ENCODE data around the gene SPPL3.
A peak's percentile ranks its signal among the peaks of the same experiment; 100 is the strongest.
"Not testable (repeated sequence)": the region's sequence is repeated elsewhere in the genome, so short reads cannot be mapped to it uniquely, and the experiment has no call there.

SPPL3 gene

GRCh38 chr12:120838629-120839383 is 65.4 kb downstream of the SPPL3 start:
- not testable (repeated sequence) for ATAC-seq (replicated peaks); H3K27ac Mint-ChIP-seq; H3K27me3 Mint-ChIP-seq; H3K4me3 Mint-ChIP-seq; DNase-seq; H3K9me3 Mint-ChIP-seq
- H3K4me1 Mint-ChIP-seq = peaks cover 35 to 58% of the 10 kb centered on the region in 2 donors
- peaks cover 1 to 12% of the 10 kb centered on the region in 2 donors for H3K36me3 Mint-ChIP-seq

- Mint-ChIP-seq H3K27me3 (no peaks in the 10 kb centered on the region), H3K27ac (no peak overlapping the region), H3K4me3 (no peak overlapping the region), H3K4me1 (peaks cover 32 to 50% of the 10 kb centered on the region in 2 donors), H3K36me3 (peaks cover 1 to 9% of the 10 kb centered on the region in 2 donors), H3K9me3 (no peaks in the 10 kb centered on the region)
- ATAC-seq (replicated peaks) (no peak), DNase-seq (no peak)
Observed at GRCh38 chr12:120836114-120836684, 68.0 kb downstream of the SPPL3 start.

GRCh38 chr12:120835657-120836056 is 68.5 kb downstream of the SPPL3 start:
- Mint-ChIP-seq H3K27ac (peak overlapping the region; percentile 32), H3K9me3 (no peaks in the 10 kb centered on the region), H3K4me3 (peak overlapping the region; percentile 5 to 41), H3K36me3 (peaks cover 1 to 9% of the 10 kb centered on the region in 2 donors), H3K4me1 (peaks cover 33 to 55% of the 10 kb centered on the region in 2 donors), H3K27me3 (no peaks in the 10 kb centered on the region)
- ATAC-seq (replicated peaks) (no peak), DNase-seq (no peak)

- peak overlapping the region; percentile 60 for H3K27ac Mint-ChIP-seq
- H3K36me3 Mint-ChIP-seq = peaks cover 1 to 5% of the 10 kb centered on the region in 2 donors
- peak; percentile 29 to 49 for ATAC-seq (replicated peaks)
- no peaks in the 10 kb centered on the region for H3K27me3 Mint-ChIP-seq
- H3K4me1 Mint-ChIP-seq = peaks cover 31 to 54% of the 10 kb centered on the region in 2 donors
- peak overlapping the region; percentile 5 to 41 for H3K4me3 Mint-ChIP-seq
- no peaks in the 10 kb centered on the region for H3K9me3 Mint-ChIP-seq
- no peak for DNase-seq
Observed at GRCh38 chr12:120835304-120835612, 68.9 kb downstream of the SPPL3 start.

GRCh38 chr12:120834489-120835303 is 69.5 kb downstream of the SPPL3 start:
- Mint-ChIP-seq H3K27ac (peak overlapping the region; percentile 60), H3K27me3 (no peaks in the 10 kb centered on the region), H3K9me3 (no peaks in the 10 kb centered on the region), H3K36me3 (peaks cover 1 to 3% of the 10 kb centered on the region in 2 donors), H3K4me3 (peak overlapping the region in 1 of 2 donors; percentile 41), H3K4me1 (peaks cover 29 to 53% of the 10 kb centered on the region in 2 donors)
- DNase-seq (no peak), ATAC-seq (replicated peaks) (peak; percentile 46 to 50)

GRCh38 chr12:120833849-120834248 is 70.3 kb downstream of the SPPL3 start:
- no peaks in the 10 kb centered on the region for H3K9me3 Mint-ChIP-seq
- DNase-seq (no peak), ATAC-seq (replicated peaks) (peak; percentile 72 to 76)
- peaks cover 0 to 3% of the 10 kb centered on the region in 2 donors for H3K36me3 Mint-ChIP-seq
- H3K27ac Mint-ChIP-seq = peak overlapping the region; percentile 21
- no peaks in the 10 kb centered on the region for H3K27me3 Mint-ChIP-seq
- H3K4me1 Mint-ChIP-seq = peaks cover 29 to 53% of the 10 kb centered on the region in 2 donors
- H3K4me3 Mint-ChIP-seq = no peak overlapping the region

GRCh38 chr12:120832737-120833136 is 71.4 kb downstream of the SPPL3 start:
- ATAC-seq (replicated peaks) (no peak), DNase-seq (no peak)
- Mint-ChIP-seq H3K27ac (no peak overlapping the region), H3K36me3 (no peaks in the 10 kb centered on the region), H3K4me3 (no peak overlapping the region), H3K4me1 (peaks cover 27 to 47% of the 10 kb centered on the region in 2 donors), H3K9me3 (no peaks in the 10 kb centered on the region), H3K27me3 (no peaks in the 10 kb centered on the region)

GRCh38 chr12:120831648-120832267 is 72.4 kb downstream of the SPPL3 start:
- no peak for DNase-seq
- Mint-ChIP-seq H3K27me3 (no peaks in the 10 kb centered on the region), H3K4me1 (peaks cover 27 to 47% of the 10 kb centered on the region in 2 donors), H3K27ac (peak overlapping the region; percentile 11), H3K9me3 (no peaks in the 10 kb centered on the region), H3K4me3 (no peak overlapping the region), H3K36me3 (no peaks in the 10 kb centered on the region)
- ATAC-seq (replicated peaks) = no peak

- H3K4me1 Mint-ChIP-seq = peaks cover 22 to 41% of the 10 kb centered on the region in 2 donors
- H3K27ac Mint-ChIP-seq = no peak overlapping the region
- H3K4me3 Mint-ChIP-seq = no peak overlapping the region
- no peaks in the 10 kb centered on the region for H3K36me3 Mint-ChIP-seq
- ATAC-seq (replicated peaks) (no peak), DNase-seq (no peak)
- no peaks in the 10 kb centered on the region for H3K9me3 Mint-ChIP-seq
- no peaks in the 10 kb centered on the region for H3K27me3 Mint-ChIP-seq
Observed at GRCh38 chr12:120830966-120831365, 73.2 kb downstream of the SPPL3 start.

- Mint-ChIP-seq H3K27me3 (no peaks in the 10 kb centered on the region), H3K36me3 (peaks cover 0 to 3% of the 10 kb centered on the region in 2 donors), H3K4me3 (no peak overlapping the region), H3K4me1 (peaks cover 22 to 41% of the 10 kb centered on the region in 2 donors), H3K27ac (no peak overlapping the region), H3K9me3 (no peaks in the 10 kb centered on the region)
- DNase-seq (no peak), ATAC-seq (replicated peaks) (no peak)
Observed at GRCh38 chr12:120830052-120830940, 73.9 kb downstream of the SPPL3 start.

- DNase-seq = no peak
- no peak overlapping the region for H3K4me3 Mint-ChIP-seq
- no peak for ATAC-seq (replicated peaks)
- no peaks in the 10 kb centered on the region for H3K27me3 Mint-ChIP-seq
- peaks cover 20 to 43% of the 10 kb centered on the region in 2 donors for H3K4me1 Mint-ChIP-seq
- H3K9me3 Mint-ChIP-seq = no peaks in the 10 kb centered on the region
- H3K36me3 Mint-ChIP-seq = peaks cover 3 to 5% of the 10 kb centered on the region in 2 donors
- H3K27ac Mint-ChIP-seq = no peak overlapping the region
Observed at GRCh38 chr12:120826335-120826734, 77.8 kb downstream of the SPPL3 start.

- ATAC-seq (replicated peaks) = no peak
- no peaks in the 10 kb centered on the region for H3K9me3 Mint-ChIP-seq
- no peak overlapping the region for H3K27ac Mint-ChIP-seq
- peaks cover 18 to 34% of the 10 kb centered on the region in 2 donors for H3K4me1 Mint-ChIP-seq
- H3K27me3 Mint-ChIP-seq = no peaks in the 10 kb centered on the region
- H3K36me3 Mint-ChIP-seq = peaks cover 3 to 5% of the 10 kb centered on the region in 2 donors
- no peak for DNase-seq
- H3K4me3 Mint-ChIP-seq = no peak overlapping the region
Observed at GRCh38 chr12:120825337-120825736, 78.8 kb downstream of the SPPL3 start.

- DNase-seq (no peak), ATAC-seq (replicated peaks) (no peak)
- Mint-ChIP-seq H3K27me3 (no peaks in the 10 kb centered on the region), H3K36me3 (peaks cover 3 to 5% of the 10 kb centered on the region in 2 donors), H3K4me1 (peaks cover 18 to 34% of the 10 kb centered on the region in 2 donors), H3K27ac (no peak overlapping the region), H3K4me3 (no peak overlapping the region), H3K9me3 (no peaks in the 10 kb centered on the region)
Observed at GRCh38 chr12:120822832-120823503, 81.2 kb downstream of the SPPL3 start.

All from stimulated activated naive B cell treated with anti-CD40 and anti-IgM and Interleukin-4, amounts not matched to agents 10 μg/mL and 1 μg/mL and 100 μg/mL, for 72 hours (primary cell).